HFFc6 (cell line): ENCODE measurements around the gene SLC25A18. TPM values are rescaled to one million over a fixed set of nuclear protein-coding genes. Genes with fewer than 3 reads are reported as not detected.

Experiments
- DNase-seq: peaks from one replicate; pipeline ENCODE4 v3.0.0-alpha.2; 2018
- H3K27ac Mint-ChIP-seq: 2 replicates; pipeline ENCODE4 v1.8.0; 2020; ENCODE audit warnings: mild to moderate bottlenecking, mixed read lengths
- H3K27me3 Mint-ChIP-seq: 2 replicates; pipeline ENCODE4 v1.8.0; 2021; ENCODE audit warnings: mild to moderate bottlenecking, moderate library complexity, mixed read lengths; ENCODE audit not compliant: insufficient read depth
- H3K36me3 Mint-ChIP-seq: 2 replicates; pipeline ENCODE4 v1.8.0; 2021; ENCODE audit warnings: low read depth, mixed read lengths
- H3K4me1 Mint-ChIP-seq: 2 replicates; pipeline ENCODE4 v1.8.0; 2020; ENCODE audit warnings: low read depth, mixed read lengths
- H3K4me3 Mint-ChIP-seq: 2 replicates; pipeline ENCODE4 v1.8.0; 2020; ENCODE audit warnings: mild to moderate bottlenecking, moderate library complexity, mixed read lengths
- H3K9me3 Mint-ChIP-seq: 2 replicates; pipeline ENCODE4 v1.8.0; 2020; ENCODE audit warnings: mild to moderate bottlenecking, mixed read lengths
- total RNA-seq, 6 experiments: library from RNA; stranded (reverse); fragmentation: NEBNext Ultra II Directional; extraction: Animal tissue kit (Norgen Biotek cat#: 25700); gene quantifications; 2 replicates in 1 of 6; 3 replicates in 5 of 6; pipeline ENCODE4 v1.2.3, GENCODE V29; 2021
- TF ChIP-seq, protein P1 (sequence below): fragments of 200-600 bp; sonication (generic); IDR thresholded peaks from 2 replicates; pipeline ENCODE4 v1.5.0; 2021; ENCODE audit warnings: antibody characterized with exemption, mild to moderate bottlenecking

SLC25A18 gene
- total RNA-seq, 6 experiments from 2014 or later, result not detected

GRCh38 chr22:17579535-17579981 is 16.3 kb downstream of the SLC25A18 start:
- no peak overlapping the region for H3K27ac Mint-ChIP-seq
- TF ChIP-seq, protein P1, sequence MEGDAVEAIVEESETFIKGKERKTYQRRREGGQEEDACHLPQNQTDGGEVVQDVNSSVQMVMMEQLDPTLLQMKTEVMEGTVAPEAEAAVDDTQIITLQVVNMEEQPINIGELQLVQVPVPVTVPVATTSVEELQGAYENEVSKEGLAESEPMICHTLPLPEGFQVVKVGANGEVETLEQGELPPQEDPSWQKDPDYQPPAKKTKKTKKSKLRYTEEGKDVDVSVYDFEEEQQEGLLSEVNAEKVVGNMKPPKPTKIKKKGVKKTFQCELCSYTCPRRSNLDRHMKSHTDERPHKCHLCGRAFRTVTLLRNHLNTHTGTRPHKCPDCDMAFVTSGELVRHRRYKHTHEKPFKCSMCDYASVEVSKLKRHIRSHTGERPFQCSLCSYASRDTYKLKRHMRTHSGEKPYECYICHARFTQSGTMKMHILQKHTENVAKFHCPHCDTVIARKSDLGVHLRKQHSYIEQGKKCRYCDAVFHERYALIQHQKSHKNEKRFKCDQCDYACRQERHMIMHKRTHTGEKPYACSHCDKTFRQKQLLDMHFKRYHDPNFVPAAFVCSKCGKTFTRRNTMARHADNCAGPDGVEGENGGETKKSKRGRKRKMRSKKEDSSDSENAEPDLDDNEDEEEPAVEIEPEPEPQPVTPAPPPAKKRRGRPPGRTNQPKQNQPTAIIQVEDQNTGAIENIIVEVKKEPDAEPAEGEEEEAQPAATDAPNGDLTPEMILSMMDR, result no peak
- no peaks in the 10 kb centered on the region for H3K9me3 Mint-ChIP-seq
- no peak overlapping the region for H3K4me3 Mint-ChIP-seq
- H3K4me1 Mint-ChIP-seq, result peaks cover 28% of the 10 kb centered on the region
- H3K36me3 Mint-ChIP-seq, result no peaks in the 10 kb centered on the region
- H3K27me3 Mint-ChIP-seq, result no peaks in the 10 kb centered on the region; the same call in 1 of the 2 replicates
- DNase-seq, result no peak

- DNase-seq, result no peak
- Mint-ChIP-seq H3K36me3 (no peaks in the 10 kb centered on the region), H3K4me1 (peaks cover 23% of the 10 kb centered on the region), H3K4me3 (no peak overlapping the region), H3K9me3 (no peaks in the 10 kb centered on the region), H3K27ac (no peak overlapping the region), H3K27me3 (no peaks in the 10 kb centered on the region; the same call in 1 of the 2 replicates)
- TF ChIP-seq, protein P1, result 0 out of 2 replicates have a peak, but pooled peaks have one; percentile 13
These were observed 17.2 kb downstream of the SLC25A18 start for GRCh38 chr22:17580441-17581031.

GRCh38 chr22:17581056-17581455 is 17.8 kb downstream of the SLC25A18 start:
- Mint-ChIP-seq H3K36me3 (no peaks in the 10 kb centered on the region), H3K27me3 (no peaks in the 10 kb centered on the region; the same call in 1 of the 2 replicates), H3K4me3 (no peak overlapping the region), H3K9me3 (no peaks in the 10 kb centered on the region), H3K27ac (no peak overlapping the region), H3K4me1 (peaks cover 17% of the 10 kb centered on the region)
- DNase-seq, result no peak
- TF ChIP-seq, protein P1, result no peak

DNA sequence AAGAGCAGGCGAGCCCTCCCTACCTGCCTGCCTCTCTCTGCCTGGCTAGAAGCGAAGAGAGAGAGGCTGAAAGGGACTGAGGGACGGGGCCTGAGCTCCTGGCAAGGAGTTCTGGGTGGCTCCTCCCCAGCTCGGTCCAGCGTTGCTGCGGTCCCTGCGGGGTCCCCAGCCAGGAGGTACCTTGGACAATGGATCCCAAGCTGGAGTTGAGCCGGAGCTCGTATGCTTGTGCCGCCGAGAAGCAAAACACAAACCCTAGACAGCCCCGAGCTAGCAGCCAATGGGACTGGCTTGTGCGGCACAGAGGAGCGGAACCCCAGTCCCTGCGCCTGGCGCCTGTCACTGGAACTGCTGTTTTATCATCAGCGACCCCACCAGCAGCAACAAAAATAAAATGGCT is 18.3 kb downstream of the SLC25A18 start:
- Mint-ChIP-seq H3K27me3 (no peaks in the 10 kb centered on the region; the same call in 1 of the 2 replicates), H3K27ac (no peak overlapping the region), H3K36me3 (no peaks in the 10 kb centered on the region), H3K9me3 (no peaks in the 10 kb centered on the region), H3K4me1 (peaks cover 12% of the 10 kb centered on the region), H3K4me3 (no peak overlapping the region)
- no peak for DNase-seq
- TF ChIP-seq, protein P1, result no peak

- no peak for DNase-seq
- peaks cover 4% of the 10 kb centered on the region for H3K4me1 Mint-ChIP-seq
- no peak overlapping the region for H3K27ac Mint-ChIP-seq
- H3K27me3 Mint-ChIP-seq, result no peaks in the 10 kb centered on the region
- H3K4me3 Mint-ChIP-seq, result no peak overlapping the region
- H3K9me3 Mint-ChIP-seq, result no peaks in the 10 kb centered on the region
- TF ChIP-seq, protein P1, result no peak
- no peaks in the 10 kb centered on the region for H3K36me3 Mint-ChIP-seq
These were observed 19.9 kb downstream of the SLC25A18 start for GRCh38 chr22:17583151-17583550.
